SU-DHL-6 (cell line): Measurements from ENCODE around the gene MAML2.

Experiments used
- H2AFZ ChIP-seq: fragments of 200-600 bp; sonication (generic); 2 replicates; pipeline ENCODE4 v1.6.1; 2014; ENCODE audit warnings: low read depth, mild to moderate bottlenecking, moderate library complexity, mixed read lengths, antibody characterized with exemption, low read length; ENCODE audit not compliant: severe bottlenecking
- H3F3A ChIP-seq: fragments of 200-600 bp; shearing (Covaris generic); 2 replicates; pipeline ENCODE4 v1.6.0; 2016; ENCODE audit warnings: antibody characterized with exemption, mild to moderate bottlenecking; ENCODE audit not compliant: insufficient read depth
- H3K27ac ChIP-seq: fragments of 200-600 bp; sonication (generic); 2 replicates; pipeline ENCODE4 v1.5.1; 2016; ENCODE audit warnings: low read depth, mild to moderate bottlenecking, low read length, moderate library complexity, mixed read lengths
- H3K27me3 ChIP-seq: fragments of 200-600 bp; sonication (generic), shearing (Covaris generic); 2 replicates; pipeline ENCODE4 v1.6.0; 2014; ENCODE audit warnings: mild to moderate bottlenecking, low read length
- H3K36me3 ChIP-seq: fragments of 200-600 bp; sonication (generic); 2 replicates; pipeline ENCODE4 v1.6.1; 2014; ENCODE audit warnings: mild to moderate bottlenecking, low read length, mixed read lengths
- H3K4me2 ChIP-seq: fragments of 300-600, 200-600 bp; shearing (Covaris generic), sonication (generic); 2 replicates; pipeline ENCODE4 v1.6.0; 2014; ENCODE audit warnings: low read length, low read depth, mild to moderate bottlenecking; ENCODE audit not compliant: poor library complexity, severe bottlenecking
- H3K4me3 ChIP-seq: fragments of 200-600 bp; sonication (generic); 2 replicates; pipeline ENCODE4 v1.5.1; 2014; ENCODE audit warnings: antibody characterized with exemption, low read length, mild to moderate bottlenecking, mixed read lengths; ENCODE audit not compliant: insufficient read depth, poor library complexity, severe bottlenecking
- H3K79me2 ChIP-seq: fragments of 200-600 bp; sonication (generic); 2 replicates; pipeline ENCODE4 v1.6.1; 2014; ENCODE audit warnings: mild to moderate bottlenecking, low read length, moderate library complexity; ENCODE audit not compliant: insufficient read depth
- H3K9ac ChIP-seq: fragments of 200-600 bp; sonication (generic); 2 replicates; pipeline ENCODE4 v1.7.0; 2014; ENCODE audit warnings: mild to moderate bottlenecking, low read length
- H3K9me2 ChIP-seq: fragments of 200-600 bp; sonication (generic); replicated peaks from 2 replicates; pipeline ENCODE4 v1.6.1; 2014; ENCODE audit warnings: low read length; ENCODE audit not compliant: insufficient read depth
- H3K9me3 ChIP-seq: fragments of 200-600 bp; sonication (generic); 2 replicates; pipeline ENCODE4 v1.6.1; 2014; ENCODE audit warnings: low read length, mixed read lengths; ENCODE audit not compliant: insufficient read depth
- H4K20me1 ChIP-seq: fragments of 200-600 bp; sonication (generic); 2 replicates; pipeline ENCODE4 v1.6.1; 2014; ENCODE audit warnings: low read depth, mild to moderate bottlenecking, antibody characterized with exemption, low read length, moderate library complexity, mixed read lengths
- CTCF ChIP-seq: fragments of 200-600 bp; sonication (generic); IDR thresholded peaks from one replicate; pipeline ENCODE4 v1.5.1; 2017; ENCODE audit warnings: antibody characterized with exemption, mild to moderate bottlenecking, low read length, moderate library complexity; ENCODE audit not compliant: insufficient read depth, poor library complexity, severe bottlenecking
- EZH2phosphoT487 ChIP-seq: fragments of 200-600 bp; sonication (generic), shearing (Covaris generic); conservative IDR thresholded peaks from 2 replicates; pipeline ENCODE4 v1.6.1; 2018; ENCODE audit warnings: mild to moderate bottlenecking, antibody characterized with exemption, low read length, moderate library complexity, mixed read lengths

Gene MAML2

DNA sequence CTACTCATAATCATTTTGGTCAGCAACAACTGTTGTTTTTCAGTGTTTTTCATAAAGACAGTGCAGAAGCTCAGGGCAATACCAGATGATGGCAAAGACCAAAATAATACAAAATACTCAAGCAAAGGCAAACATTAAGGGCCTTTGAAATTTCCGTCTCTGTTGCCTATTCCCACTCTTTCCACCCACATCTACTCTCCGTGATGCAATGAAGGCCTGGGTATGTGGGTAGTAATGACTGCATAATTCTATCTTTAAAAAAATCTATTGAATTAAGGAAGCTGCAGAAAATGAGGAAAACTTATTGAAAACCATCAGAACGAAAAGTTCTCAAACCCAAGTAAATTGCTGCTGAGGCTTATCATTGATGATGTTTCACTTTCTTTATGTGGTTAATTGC is 203.3 kb downstream of the MAML2 start:
- TF ChIP-seq EZH2phosphoT487: no peak
- H3K36me3 ChIP-seq: no peaks in the 10 kb centered on the region
- no peaks in the 10 kb centered on the region for H3F3A ChIP-seq
- no peaks in the 10 kb centered on the region for H3K27me3 ChIP-seq
- H3K9me3 ChIP-seq: no peaks in the 10 kb centered on the region
- no peak overlapping the region for H3K4me3 ChIP-seq
- H3K27ac ChIP-seq: no peak overlapping the region
- no peak overlapping the region for H3K9ac ChIP-seq
- no peaks in the 10 kb centered on the region for H4K20me1 ChIP-seq
- no peak overlapping the region for H2AFZ ChIP-seq
- no peaks in the 10 kb centered on the region for H3K9me2 ChIP-seq
- no peaks in the 10 kb centered on the region for H3K79me2 ChIP-seq
- no peak overlapping the region for H3K4me2 ChIP-seq

DNA sequence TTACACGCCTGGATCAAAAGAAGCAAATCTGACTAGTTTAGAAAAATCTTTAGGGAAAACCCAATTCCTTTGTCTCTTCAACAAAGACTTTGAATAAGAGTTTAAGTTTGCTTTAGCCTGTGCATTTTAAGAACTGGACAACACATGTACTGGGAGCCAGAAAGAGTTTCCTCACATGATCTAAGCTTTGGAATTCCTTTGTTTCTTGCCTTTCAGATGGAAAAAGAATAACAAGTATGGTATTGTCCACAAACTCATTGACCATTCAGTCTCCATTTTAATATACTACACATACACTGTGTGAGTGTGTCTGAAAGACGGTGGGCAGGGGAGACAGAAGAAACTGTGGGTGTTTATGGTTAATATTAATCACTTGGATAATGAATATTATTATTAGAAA is 205.6 kb downstream of the MAML2 start:
- TF ChIP-seq EZH2phosphoT487: no peak
- no peak for TF ChIP-seq CTCF
- Histone ChIP-seq H3K36me3 (no peaks in the 10 kb centered on the region), H3K27ac (no peak overlapping the region), H2AFZ (no peak overlapping the region), H3K9me3 (no peaks in the 10 kb centered on the region), H3K79me2 (no peaks in the 10 kb centered on the region), H3K9ac (no peak overlapping the region), H3K4me3 (no peak overlapping the region), H3K9me2 (no peaks in the 10 kb centered on the region), H3K27me3 (no peaks in the 10 kb centered on the region), H3F3A (no peaks in the 10 kb centered on the region), H4K20me1 (no peaks in the 10 kb centered on the region), H3K4me2 (no peak overlapping the region)

GRCh38 chr11:96136613-96137298 is 206.2 kb downstream of the MAML2 start:
- Histone ChIP-seq H3K9me3 (no peaks in the 10 kb centered on the region), H3K27ac (no peak overlapping the region), H3K4me2 (no peak overlapping the region), H3K9ac (no peak overlapping the region), H4K20me1 (no peaks in the 10 kb centered on the region), H3K36me3 (no peaks in the 10 kb centered on the region), H3F3A (no peaks in the 10 kb centered on the region), H2AFZ (no peak overlapping the region), H3K27me3 (no peaks in the 10 kb centered on the region), H3K79me2 (no peaks in the 10 kb centered on the region), H3K4me3 (no peak overlapping the region), H3K9me2 (no peaks in the 10 kb centered on the region)
- TF ChIP-seq EZH2phosphoT487: no peak
- no peak for TF ChIP-seq CTCF

DNA sequence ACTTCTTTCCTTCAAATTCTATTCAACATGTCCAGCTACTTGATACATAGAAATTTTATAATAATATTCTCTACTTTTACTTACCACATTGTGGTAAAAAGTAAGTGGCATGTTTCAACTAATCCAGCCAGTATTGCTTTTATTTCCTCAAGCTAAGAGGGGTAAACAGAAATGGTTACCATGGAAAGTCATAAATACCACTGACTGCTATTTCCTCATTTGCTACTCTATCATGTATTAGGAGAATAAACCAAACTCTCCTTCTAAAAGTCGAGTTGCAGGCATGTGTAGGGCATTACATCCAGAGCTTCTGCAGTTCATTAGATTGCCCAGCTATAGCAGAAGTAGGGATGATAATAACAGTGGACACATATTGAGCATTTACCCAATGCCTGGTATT is 208.4 kb downstream of the MAML2 start:
- Histone ChIP-seq H3K4me3 (no peak overlapping the region), H3K27me3 (no peaks in the 10 kb centered on the region), H3K27ac (no peak overlapping the region), H3K9ac (no peak overlapping the region), H3K36me3 (no peaks in the 10 kb centered on the region), H4K20me1 (no peaks in the 10 kb centered on the region), H3K4me2 (no peak overlapping the region), H3K79me2 (no peaks in the 10 kb centered on the region), H2AFZ (no peak overlapping the region), H3K9me2 (no peaks in the 10 kb centered on the region), H3K9me3 (no peaks in the 10 kb centered on the region), H3F3A (no peaks in the 10 kb centered on the region)
- no peak for TF ChIP-seq CTCF
- no peak for TF ChIP-seq EZH2phosphoT487
